IMR-90 (cell line): ENCODE data around the gene MCFD2. TPM values are rescaled to one million over a fixed set of nuclear protein-coding genes. Genes with fewer than 3 reads are reported as not detected.

ENCODE experiments used
- ATAC-seq: fragments of 200-7000 bp; cut with Tn5 transposase; 2 replicates; pipeline ENCODE4 v1.9.1; 2020; ENCODE audit warnings: low read depth, mild to moderate bottlenecking, moderate library complexity
- BruUV-seq: library from RNA; stranded (reverse); fragments of 400-500 nt; replicated peaks from 2 replicates; lab custom pipeline; 2021; lab: Mats Ljungman, UMichigan
- CTCF ChIA-PET: fragments of 300-600 bp; formaldehyde crosslinking; extraction: SDS; loops from one replicate; lab custom pipeline; 2021; ENCODE audit warnings: antibody characterized with exemption; lab: Yijun Ruan, JAX
- POLR2A ChIA-PET: fragments of 300-600 bp; sonication (Branson Sonifier 250); formaldehyde crosslinking; loops from one replicate; lab custom pipeline; 2022; ENCODE audit warnings: antibody characterized with exemption; ENCODE audit not compliant: unreplicated experiment; lab: Charles Lee
- DNase-seq: peaks from one replicate; pipeline ENCODE4 v3.0.0; 2013
- H2AFZ ChIP-seq: replicated peaks from 2 replicates; pipeline ENCODE3; 2013; ENCODE audit warnings: low read length, mild to moderate bottlenecking; ENCODE audit not compliant: poor library complexity
- H2AK5ac ChIP-seq: 2 replicates; pipeline ENCODE4 v1.6.1; 2013; ENCODE audit warnings: low read depth, low read length, inconsistent platforms
- H2AK9ac ChIP-seq: replicated peaks from 2 replicates; pipeline ENCODE3; 2013; ENCODE audit warnings: mild to moderate bottlenecking, low read depth, low read length, moderate library complexity; ENCODE audit not compliant: poor library complexity
- H2BK120ac ChIP-seq: 2 replicates; pipeline ENCODE4 v1.6.1; 2013; ENCODE audit warnings: low read depth, low read length, inconsistent platforms
- H2BK15ac ChIP-seq: 3 replicates; pipeline ENCODE4 v1.6.1; 2013; ENCODE audit warnings: low read depth, low read length, inconsistent platforms
- H2BK20ac ChIP-seq: 2 replicates; pipeline ENCODE4 v1.6.1; 2013; ENCODE audit warnings: low read depth, mild to moderate bottlenecking, inconsistent platforms, low read length, moderate library complexity
- H2BK5ac ChIP-seq: 2 replicates; pipeline ENCODE4 v1.6.1; 2013; ENCODE audit warnings: mild to moderate bottlenecking, low read depth, low read length, inconsistent platforms; ENCODE audit not compliant: poor library complexity, severe bottlenecking
- H3K14ac ChIP-seq: replicated peaks from 2 replicates; pipeline ENCODE4 v1.6.1; 2013; ENCODE audit warnings: low read depth, low read length, inconsistent platforms
- H3K18ac ChIP-seq: 2 replicates; pipeline ENCODE4 v1.6.1; 2013; ENCODE audit warnings: low read depth, low read length, control low read depth
- H3K23ac ChIP-seq: 2 replicates; pipeline ENCODE4 v1.6.1; 2013; ENCODE audit warnings: low read depth, low read length, inconsistent platforms
- H3K27ac ChIP-seq: 2 replicates; pipeline ENCODE4 v1.5.1; 2013; ENCODE audit warnings: mild to moderate bottlenecking, control low read depth, low read length; ENCODE audit not compliant: insufficient read depth
- H3K27me3 ChIP-seq: 2 replicates; pipeline ENCODE4 v1.6.1; 2013; ENCODE audit warnings: low read length; ENCODE audit not compliant: control insufficient read depth, insufficient read depth
- H3K36me3 ChIP-seq: 2 replicates; pipeline ENCODE4 v1.6.1; 2013; ENCODE audit warnings: low read length, mixed read lengths; ENCODE audit not compliant: control insufficient read depth, insufficient read depth
- H3K4ac ChIP-seq: 2 replicates; pipeline ENCODE4 v1.6.1; 2013; ENCODE audit warnings: low read depth, low read length, inconsistent platforms
- H3K4me1 ChIP-seq: 2 replicates; pipeline ENCODE4 v1.6.1; 2013; ENCODE audit warnings: low read length, mixed read lengths; ENCODE audit not compliant: control insufficient read depth, insufficient read depth
- H3K4me2 ChIP-seq: 2 replicates; pipeline ENCODE4 v1.6.1; 2013; ENCODE audit warnings: low read depth, mild to moderate bottlenecking, control low read depth, low read length, moderate library complexity
- H3K4me3 ChIP-seq: 2 replicates; pipeline ENCODE4 v1.5.1; 2013; ENCODE audit warnings: low read depth, mild to moderate bottlenecking, control low read depth, low read length, moderate library complexity; ENCODE audit not compliant: insufficient read depth
- H3K56ac ChIP-seq: 2 replicates; pipeline ENCODE4 v1.6.1; 2013; ENCODE audit warnings: low read length, inconsistent platforms; ENCODE audit not compliant: insufficient read depth; ENCODE audit errors: extremely low read depth
- H3K79me1 ChIP-seq, 2 experiments: 2 replicates each; pipeline ENCODE4 v1.6.1; 2013; ENCODE audit warnings: low read length in 2 of 2, inconsistent platforms in 1 of 2, low read depth in 1 of 2
- H3K9ac ChIP-seq: 2 replicates; pipeline ENCODE4 v1.6.1; 2013; ENCODE audit warnings: low read depth, low read length, control low read depth
- H3K9me1 ChIP-seq: 2 replicates; pipeline ENCODE4 v1.6.1; 2013; ENCODE audit warnings: low read length, inconsistent platforms; ENCODE audit not compliant: insufficient read depth
- H3K9me3 ChIP-seq: 2 replicates; pipeline ENCODE4 v1.6.1; 2013; ENCODE audit warnings: low read length; ENCODE audit not compliant: control insufficient read depth, insufficient read depth
- H4K20me1 ChIP-seq: 2 replicates; pipeline ENCODE4 v1.6.1; 2013; ENCODE audit warnings: low read length, inconsistent platforms; ENCODE audit not compliant: insufficient read depth
- H4K5ac ChIP-seq: 2 replicates; pipeline ENCODE4 v1.6.1; 2013; ENCODE audit warnings: mild to moderate bottlenecking, low read depth, low read length, control low read depth
- H4K8ac ChIP-seq, 2 experiments: 2 replicates each; pipeline ENCODE4 v1.6.1; 2013; ENCODE audit warnings: low read depth in 2 of 2, low read length in 2 of 2, control low read depth in 1 of 2, inconsistent platforms in 1 of 2
- H4K91ac ChIP-seq: 2 replicates; pipeline ENCODE4 v1.6.1; 2013; ENCODE audit warnings: low read depth, low read length, inconsistent platforms; ENCODE audit not compliant: insufficient read depth
- BHLHE40 ChIP-seq: fragments of 150-350 bp; IDR thresholded peaks from 2 replicates; pipeline ENCODE4 v1.6.1; 2016; ENCODE audit warnings: mild to moderate bottlenecking, low read depth, low read length
- CEBPB ChIP-seq: IDR thresholded peaks from 2 replicates; pipeline ENCODE4 v1.6.1; 2012; ENCODE audit warnings: low read depth, low read length, improper control_type of control experiment
- CHD1 ChIP-seq: IDR thresholded peaks from 2 replicates; pipeline ENCODE4 v1.6.1; 2012; ENCODE audit warnings: low read depth, low read length, improper control_type of control experiment
- ELK1 ChIP-seq: fragments of 150-350 bp; IDR thresholded peaks from 2 replicates; pipeline ENCODE4 v1.6.1; 2016; ENCODE audit warnings: low read depth, mild to moderate bottlenecking, low read length, moderate library complexity, borderline replicate concordance
- FOS ChIP-seq: fragments of 150-350 bp; IDR thresholded peaks from 2 replicates; pipeline ENCODE4 v1.6.1; 2016; ENCODE audit warnings: low read depth, low read length
- MAFK ChIP-seq: IDR thresholded peaks from 2 replicates; pipeline ENCODE4 v1.6.1; 2012; ENCODE audit warnings: low read depth, low read length, improper control_type of control experiment
- MAZ ChIP-seq: IDR thresholded peaks from 2 replicates; pipeline ENCODE4 v1.6.1; 2012; ENCODE audit warnings: low read depth, mild to moderate bottlenecking, low read length, improper control_type of control experiment, moderate library complexity, borderline replicate concordance
- MXI1 ChIP-seq: IDR thresholded peaks from 2 replicates; pipeline ENCODE4 v1.6.1; 2012; ENCODE audit warnings: low read depth, mild to moderate bottlenecking, low read length, moderate library complexity, borderline replicate concordance
- NFE2L2 ChIP-seq: fragments of 150-350 bp; IDR thresholded peaks from 2 replicates; pipeline ENCODE4 v1.6.1; 2016; ENCODE audit warnings: low read depth, mild to moderate bottlenecking, low read length
- POLR2A ChIP-seq: IDR thresholded peaks from 2 replicates; pipeline ENCODE4 v1.6.1; 2012; ENCODE audit warnings: mild to moderate bottlenecking, low read depth, low read length
- RAD21 ChIP-seq: IDR thresholded peaks from 2 replicates; pipeline ENCODE4 v1.6.1; 2012; ENCODE audit warnings: low read length, improper control_type of control experiment
- RCOR1 ChIP-seq: IDR thresholded peaks from 2 replicates; pipeline ENCODE4 v1.6.1; 2012; ENCODE audit warnings: mild to moderate bottlenecking, low read length, improper control_type of control experiment; ENCODE audit not compliant: insufficient replicate concordance
- RFX5 ChIP-seq: IDR thresholded peaks from 2 replicates; pipeline ENCODE4 v1.8.0; 2012; ENCODE audit warnings: low read depth, mild to moderate bottlenecking, low read length, moderate library complexity
- SMC3 ChIP-seq: fragments of 150-350 bp; IDR thresholded peaks from 2 replicates; pipeline ENCODE4 v1.6.1; 2016; ENCODE audit warnings: low read depth, mild to moderate bottlenecking, antibody characterized with exemption, low read length, moderate library complexity
- WGBS, 2 experiments: methylation state at CpG; one replicate each; pipeline versions ENCODE4 v1.1.5 to v1.1.7; 2013; ENCODE audit warnings: missing lambda C conversion rate in 2 of 2; ENCODE audit not compliant: insufficient read length in 1 of 2; ENCODE audit errors: extremely low coverage in 2 of 2; 5-methylcytosine and 5-hydroxymethylcytosine counted together
- dilution Hi-C: fragments of 300-500 bp; cut with HindIII; formaldehyde crosslinking; loops from one replicate; pipeline ENCODE4 v1.14.3; 2018; ENCODE audit warnings: low sequenced_read_pairs; ENCODE audit not compliant: unreplicated experiment
- in situ Hi-C: fragments of 300-500 bp; cut with MboI; formaldehyde crosslinking; loops from 3 replicates; pipeline ENCODE4 v1.14.3; 2019; ENCODE audit warnings: low sequenced_read_pairs, inconsistent platforms, mixed read lengths
- intact Hi-C: fragments of 100-400 bp; cut with micrococcal nuclease; formaldehyde crosslinking; loops from 2 replicates; pipeline ENCODE4 v1.10.0; 2022
- polyA plus RNA-seq, 3 experiments: library from polyadenylated mRNA; depleted of rRNA; stranded (reverse); fragments of >200 nt; gene quantifications; 2 replicates each; pipeline ENCODE4 v1.2.3, GENCODE V29; 2012; ENCODE audit warnings: low replicate concordance in 1 of 3
- total RNA-seq: library from RNA; depleted of rRNA; stranded (reverse); fragments of >200 nt; gene quantifications from 2 replicates; pipeline ENCODE4 v1.2.3, GENCODE V29; 2012
- TF ChIP-seq, protein P1 (sequence below): conservative IDR thresholded peaks from 2 replicates; pipeline ENCODE4 v1.5.1; 2012; ENCODE audit warnings: mild to moderate bottlenecking, low read depth, low read length, improper control_type of control experiment
- TF ChIP-seq, protein P2 (sequence below): fragments of 150-350 bp; IDR thresholded peaks from 2 replicates; pipeline ENCODE4 v1.6.1; 2017; ENCODE audit warnings: mild to moderate bottlenecking, antibody characterized with exemption, low read length, low read depth

MCFD2 gene
- total and polyA plus RNA-seq, 2 of the 4 experiments (the other 2 are of a cell fraction) = 145 to 177 TPM

GRCh38 chr2:46924038-46924437, 8.4 kb upstream of the MCFD2 start:
- no peak overlapping the region for H3K18ac ChIP-seq
- no peak overlapping the region for H3K14ac ChIP-seq
- H4K8ac ChIP-seq = no peak overlapping the region
- no TSS peak for BruUV-seq
- H3K27me3 ChIP-seq = no peaks in the 10 kb centered on the region
- no peak overlapping the region for H2AFZ ChIP-seq
- no CpG with 5 or more reads among the region's 2 CpGs for WGBS, 2 experiments
- ChIA-PET POLR2A (no interaction called here), CTCF (interaction anchor here (0.6 kb wide), 1 partner anchor 147 kb away, joined by 7 read pairs; no protein-coding TSS in a partner anchor)
- H3K4me1 ChIP-seq = no peaks in the 10 kb centered on the region; the same call in 1 of the 2 replicates
- no peak for ATAC-seq
- no peak overlapping the region for H2BK120ac ChIP-seq
- no peaks in the 10 kb centered on the region for H3K9me1 ChIP-seq
- intact Hi-C loops = no loop called here
- no peak overlapping the region for H3K4me2 ChIP-seq
- no peak overlapping the region for H2AK5ac ChIP-seq
- H3K27ac ChIP-seq = no peak overlapping the region
- no peak overlapping the region for H2BK20ac ChIP-seq
- no peak overlapping the region for H3K9ac ChIP-seq
- H3K9me3 ChIP-seq = peaks cover 15% of the 10 kb centered on the region
- H3K56ac ChIP-seq = no peak overlapping the region
- no peak overlapping the region for H3K4me3 ChIP-seq
- DNase-seq = no peak
- peaks cover 6 to 10% of the 10 kb centered on the region in 2 experiments; a peak in 2 of 4 replicates for H3K79me1 ChIP-seq
- TF ChIP-seq RAD21 = no peak
- no peak for TF ChIP-seq RCOR1
- TF ChIP-seq MAZ = no peak
- TF ChIP-seq CEBPB = no peak
- TF ChIP-seq NFE2L2 = no peak
- TF ChIP-seq MAFK = no peak
- TF ChIP-seq MXI1 = no peak
- TF ChIP-seq CHD1 = no peak
- TF ChIP-seq POLR2A = no peak
- TF ChIP-seq FOS = no peak
- TF ChIP-seq, protein P1, sequence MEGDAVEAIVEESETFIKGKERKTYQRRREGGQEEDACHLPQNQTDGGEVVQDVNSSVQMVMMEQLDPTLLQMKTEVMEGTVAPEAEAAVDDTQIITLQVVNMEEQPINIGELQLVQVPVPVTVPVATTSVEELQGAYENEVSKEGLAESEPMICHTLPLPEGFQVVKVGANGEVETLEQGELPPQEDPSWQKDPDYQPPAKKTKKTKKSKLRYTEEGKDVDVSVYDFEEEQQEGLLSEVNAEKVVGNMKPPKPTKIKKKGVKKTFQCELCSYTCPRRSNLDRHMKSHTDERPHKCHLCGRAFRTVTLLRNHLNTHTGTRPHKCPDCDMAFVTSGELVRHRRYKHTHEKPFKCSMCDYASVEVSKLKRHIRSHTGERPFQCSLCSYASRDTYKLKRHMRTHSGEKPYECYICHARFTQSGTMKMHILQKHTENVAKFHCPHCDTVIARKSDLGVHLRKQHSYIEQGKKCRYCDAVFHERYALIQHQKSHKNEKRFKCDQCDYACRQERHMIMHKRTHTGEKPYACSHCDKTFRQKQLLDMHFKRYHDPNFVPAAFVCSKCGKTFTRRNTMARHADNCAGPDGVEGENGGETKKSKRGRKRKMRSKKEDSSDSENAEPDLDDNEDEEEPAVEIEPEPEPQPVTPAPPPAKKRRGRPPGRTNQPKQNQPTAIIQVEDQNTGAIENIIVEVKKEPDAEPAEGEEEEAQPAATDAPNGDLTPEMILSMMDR = no peak
- TF ChIP-seq ELK1 = no peak
- TF ChIP-seq, protein P2, sequence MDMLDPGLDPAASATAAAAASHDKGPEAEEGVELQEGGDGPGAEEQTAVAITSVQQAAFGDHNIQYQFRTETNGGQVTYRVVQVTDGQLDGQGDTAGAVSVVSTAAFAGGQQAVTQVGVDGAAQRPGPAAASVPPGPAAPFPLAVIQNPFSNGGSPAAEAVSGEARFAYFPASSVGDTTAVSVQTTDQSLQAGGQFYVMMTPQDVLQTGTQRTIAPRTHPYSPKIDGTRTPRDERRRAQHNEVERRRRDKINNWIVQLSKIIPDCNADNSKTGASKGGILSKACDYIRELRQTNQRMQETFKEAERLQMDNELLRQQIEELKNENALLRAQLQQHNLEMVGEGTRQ = no peak
- no peak for TF ChIP-seq BHLHE40
- no peak for TF ChIP-seq RFX5
- no peak for TF ChIP-seq SMC3
- H2BK15ac ChIP-seq = no peak overlapping the region
- in situ Hi-C loops = no loop called here
- no peak overlapping the region for H4K91ac ChIP-seq
- no peak overlapping the region for H2AK9ac ChIP-seq
- H4K20me1 ChIP-seq = no peaks in the 10 kb centered on the region
- dilution Hi-C loops = no loop called here
- H3K23ac ChIP-seq = no peak overlapping the region
- H3K36me3 ChIP-seq = 0 out of 2 replicates have a peak, but pooled peaks cover 3% of the 10 kb centered on the region
- H3K4ac ChIP-seq = no peak overlapping the region
- H4K5ac ChIP-seq = no peak overlapping the region
- H2BK5ac ChIP-seq = no peak overlapping the region
